K562 (cell line): Measurements from ENCODE around the gene HFE. TPM values are rescaled to one million over a fixed set of nuclear protein-coding genes. Genes with fewer than 3 reads are reported as not detected.

ENCODE experiments used
- EP400 ChIP-seq: fragments of 450-650 bp; IDR thresholded peaks from 2 replicates; pipeline ENCODE4 v1.6.1; 2017; ENCODE audit warnings: antibody characterized with exemption, mild to moderate bottlenecking, moderate library complexity
- ILK ChIP-seq: fragments of 450-650 bp; IDR thresholded peaks from 2 replicates; pipeline ENCODE4 v1.6.1; 2016; ENCODE audit warnings: missing genetic modification characterization, low read depth, mild to moderate bottlenecking, missing compliant biosample characterization, moderate library complexity, borderline replicate concordance
- PCBP1 ChIP-seq: fragments of 200-400 bp; formaldehyde crosslinking; IDR thresholded peaks from 2 replicates; pipeline ENCODE4 v1.6.1; 2018; ENCODE audit warnings: mild to moderate bottlenecking, low read depth, low read length; ENCODE audit not compliant: poor library complexity, severe bottlenecking
- PPARD ChIP-seq: fragments of 250-450 bp; sonication (Bioruptor Pico); IDR thresholded peaks from 2 replicates; pipeline ENCODE4 v1.8.0; 2022; ENCODE audit warnings: inconsistent platforms, mild to moderate bottlenecking, moderate library complexity
- TCF15 ChIP-seq: fragments of 250-450 bp; sonication (Bioruptor Pico); IDR thresholded peaks from 2 replicates; pipeline ENCODE4 v1.8.0; 2022; ENCODE audit warnings: moderate library complexity, mild to moderate bottlenecking, inconsistent platforms
- ZNF184 ChIP-seq: sonication (generic); formaldehyde crosslinking; IDR thresholded peaks from 2 replicates; pipeline ENCODE4 v1.5.0; 2020; ENCODE audit warnings: missing genetic modification reagents
- ZNF224 ChIP-seq: sonication (generic); formaldehyde crosslinking; IDR thresholded peaks from 2 replicates; pipeline ENCODE4 v1.8.0; 2022; ENCODE audit warnings: mild to moderate bottlenecking, missing genetic modification reagents
- ZNF584 ChIP-seq: fragments of 200-800 bp; sonication (Bioruptor generic); IDR thresholded peaks from 2 replicates; pipeline ENCODE4 v1.6.1; 2016; ENCODE audit warnings: low read depth, mild to moderate bottlenecking, missing genetic modification characterization, missing compliant biosample characterization
- ZNF785 ChIP-seq: fragments of 250-450 bp; sonication (Bioruptor Pico); IDR thresholded peaks from 2 replicates; pipeline ENCODE4 v1.4.0; 2020; ENCODE audit warnings: mild to moderate bottlenecking
- polyA plus RNA-seq, 8 experiments: library from polyadenylated mRNA; depleted of rRNA in 4 of 8; stranded (reverse) in 5 of 8; unstranded in 3 of 8; fragments of >200 nt; fragmentation: Nextera tagmentation in 2 of 8; fragmentation: Illumina TruSeq in 1 of 8; extraction: Ambion mirVana in 2 of 8; extraction: Trizol in 1 of 8; gene quantifications; 2 replicates each; pipeline versions ENCODE4 v1.2.1 to v1.2.3, GENCODE V29; 2011 to 2014; ENCODE audit warnings: inconsistent platforms in 1 of 8, missing spikeins in 1 of 8
- total RNA-seq, 7 experiments: library from RNA; depleted of rRNA in 6 of 7; stranded (reverse); fragments of >200 nt in 6 of 7; fragmentation: Illumina TruSeq in 2 of 7; extraction: Trizol in 2 of 7; gene quantifications; 2 replicates each; pipeline versions ENCODE4 v1.2.1 to v1.2.3, GENCODE V29; 2011 to 2021; ENCODE audit warnings: low replicate concordance in 1 of 7
- TF ChIP-seq, protein P1 (sequence below): fragments of 200-600 bp; sonication (generic); IDR thresholded peaks from one replicate; pipeline ENCODE4 v1.6.1; 2012; ENCODE audit warnings: mild to moderate bottlenecking, low read depth, low read length, inconsistent platforms
- TF ChIP-seq, protein P2 (sequence below): sonication (generic); formaldehyde crosslinking; IDR thresholded peaks from 2 replicates; pipeline ENCODE4 v1.8.0; 2022; ENCODE audit warnings: missing genetic modification reagents, mild to moderate bottlenecking, moderate library complexity, borderline replicate concordance
- TF ChIP-seq, protein P3 (sequence below), 2 experiments: IDR thresholded peaks; 2 replicates each; pipeline ENCODE4 v1.6.1; 2011; ENCODE audit warnings: borderline replicate concordance in 1 of 2, control low read depth in 1 of 2, low read depth in 1 of 2, low read length in 1 of 2, mild to moderate bottlenecking in 1 of 2, mixed read lengths in 1 of 2, moderate library complexity in 1 of 2; ENCODE audit not compliant: insufficient read depth in 1 of 2, insufficient read length in 1 of 2, poor library complexity in 1 of 2, severe bottlenecking in 1 of 2; ENCODE audit errors: extremely low read depth in 1 of 2

The HFE gene
- total and polyA plus RNA-seq, 9 of the 15 experiments (the other 6 are each of a cell fraction or from before 2014, with no cell fraction given) = 0.14 to 1.2 (median 0.76) TPM

DNA sequence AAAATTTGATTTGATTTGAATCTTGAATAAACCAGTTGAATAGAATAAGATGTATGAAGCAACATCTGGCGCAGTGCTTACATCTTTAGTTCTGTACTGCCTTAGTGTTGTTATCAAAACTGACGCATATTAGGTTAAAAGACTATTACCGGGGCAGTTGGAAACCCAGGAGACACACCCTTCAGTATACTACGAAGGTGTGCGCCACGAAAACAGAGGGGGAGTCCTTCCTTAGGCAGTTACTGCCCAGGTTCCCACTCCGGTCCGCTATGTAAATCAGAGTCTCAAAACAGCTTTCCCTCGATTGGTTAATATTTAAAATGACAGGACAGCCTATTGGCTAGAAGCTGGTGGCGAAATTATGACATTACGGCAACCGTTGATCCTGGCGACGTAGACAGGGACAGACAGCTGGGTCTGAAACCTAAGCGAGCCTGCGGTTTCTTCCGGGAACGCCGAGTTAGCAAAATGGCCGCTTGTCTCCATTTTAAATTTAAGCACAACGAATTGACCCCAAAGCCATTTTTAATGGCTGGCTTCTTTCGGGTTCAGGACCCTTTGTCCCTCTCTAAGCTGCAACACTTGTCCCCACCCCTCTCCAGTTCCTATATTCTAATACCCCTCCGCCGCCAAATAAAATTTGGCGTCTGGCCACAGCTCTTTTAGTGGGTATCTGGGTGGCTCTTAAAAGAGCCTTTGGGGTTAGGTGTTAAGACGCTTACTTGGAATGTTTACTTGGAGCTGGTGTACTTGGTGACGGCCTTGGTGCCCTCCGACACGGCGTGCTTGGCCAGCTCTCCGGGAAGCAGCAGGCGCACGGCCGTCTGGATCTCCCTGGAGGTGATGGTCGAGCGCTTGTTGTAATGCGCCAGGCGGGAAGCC lies 35.8 kb downstream of the HFE start (continued):
- TF ChIP-seq, protein P1, sequence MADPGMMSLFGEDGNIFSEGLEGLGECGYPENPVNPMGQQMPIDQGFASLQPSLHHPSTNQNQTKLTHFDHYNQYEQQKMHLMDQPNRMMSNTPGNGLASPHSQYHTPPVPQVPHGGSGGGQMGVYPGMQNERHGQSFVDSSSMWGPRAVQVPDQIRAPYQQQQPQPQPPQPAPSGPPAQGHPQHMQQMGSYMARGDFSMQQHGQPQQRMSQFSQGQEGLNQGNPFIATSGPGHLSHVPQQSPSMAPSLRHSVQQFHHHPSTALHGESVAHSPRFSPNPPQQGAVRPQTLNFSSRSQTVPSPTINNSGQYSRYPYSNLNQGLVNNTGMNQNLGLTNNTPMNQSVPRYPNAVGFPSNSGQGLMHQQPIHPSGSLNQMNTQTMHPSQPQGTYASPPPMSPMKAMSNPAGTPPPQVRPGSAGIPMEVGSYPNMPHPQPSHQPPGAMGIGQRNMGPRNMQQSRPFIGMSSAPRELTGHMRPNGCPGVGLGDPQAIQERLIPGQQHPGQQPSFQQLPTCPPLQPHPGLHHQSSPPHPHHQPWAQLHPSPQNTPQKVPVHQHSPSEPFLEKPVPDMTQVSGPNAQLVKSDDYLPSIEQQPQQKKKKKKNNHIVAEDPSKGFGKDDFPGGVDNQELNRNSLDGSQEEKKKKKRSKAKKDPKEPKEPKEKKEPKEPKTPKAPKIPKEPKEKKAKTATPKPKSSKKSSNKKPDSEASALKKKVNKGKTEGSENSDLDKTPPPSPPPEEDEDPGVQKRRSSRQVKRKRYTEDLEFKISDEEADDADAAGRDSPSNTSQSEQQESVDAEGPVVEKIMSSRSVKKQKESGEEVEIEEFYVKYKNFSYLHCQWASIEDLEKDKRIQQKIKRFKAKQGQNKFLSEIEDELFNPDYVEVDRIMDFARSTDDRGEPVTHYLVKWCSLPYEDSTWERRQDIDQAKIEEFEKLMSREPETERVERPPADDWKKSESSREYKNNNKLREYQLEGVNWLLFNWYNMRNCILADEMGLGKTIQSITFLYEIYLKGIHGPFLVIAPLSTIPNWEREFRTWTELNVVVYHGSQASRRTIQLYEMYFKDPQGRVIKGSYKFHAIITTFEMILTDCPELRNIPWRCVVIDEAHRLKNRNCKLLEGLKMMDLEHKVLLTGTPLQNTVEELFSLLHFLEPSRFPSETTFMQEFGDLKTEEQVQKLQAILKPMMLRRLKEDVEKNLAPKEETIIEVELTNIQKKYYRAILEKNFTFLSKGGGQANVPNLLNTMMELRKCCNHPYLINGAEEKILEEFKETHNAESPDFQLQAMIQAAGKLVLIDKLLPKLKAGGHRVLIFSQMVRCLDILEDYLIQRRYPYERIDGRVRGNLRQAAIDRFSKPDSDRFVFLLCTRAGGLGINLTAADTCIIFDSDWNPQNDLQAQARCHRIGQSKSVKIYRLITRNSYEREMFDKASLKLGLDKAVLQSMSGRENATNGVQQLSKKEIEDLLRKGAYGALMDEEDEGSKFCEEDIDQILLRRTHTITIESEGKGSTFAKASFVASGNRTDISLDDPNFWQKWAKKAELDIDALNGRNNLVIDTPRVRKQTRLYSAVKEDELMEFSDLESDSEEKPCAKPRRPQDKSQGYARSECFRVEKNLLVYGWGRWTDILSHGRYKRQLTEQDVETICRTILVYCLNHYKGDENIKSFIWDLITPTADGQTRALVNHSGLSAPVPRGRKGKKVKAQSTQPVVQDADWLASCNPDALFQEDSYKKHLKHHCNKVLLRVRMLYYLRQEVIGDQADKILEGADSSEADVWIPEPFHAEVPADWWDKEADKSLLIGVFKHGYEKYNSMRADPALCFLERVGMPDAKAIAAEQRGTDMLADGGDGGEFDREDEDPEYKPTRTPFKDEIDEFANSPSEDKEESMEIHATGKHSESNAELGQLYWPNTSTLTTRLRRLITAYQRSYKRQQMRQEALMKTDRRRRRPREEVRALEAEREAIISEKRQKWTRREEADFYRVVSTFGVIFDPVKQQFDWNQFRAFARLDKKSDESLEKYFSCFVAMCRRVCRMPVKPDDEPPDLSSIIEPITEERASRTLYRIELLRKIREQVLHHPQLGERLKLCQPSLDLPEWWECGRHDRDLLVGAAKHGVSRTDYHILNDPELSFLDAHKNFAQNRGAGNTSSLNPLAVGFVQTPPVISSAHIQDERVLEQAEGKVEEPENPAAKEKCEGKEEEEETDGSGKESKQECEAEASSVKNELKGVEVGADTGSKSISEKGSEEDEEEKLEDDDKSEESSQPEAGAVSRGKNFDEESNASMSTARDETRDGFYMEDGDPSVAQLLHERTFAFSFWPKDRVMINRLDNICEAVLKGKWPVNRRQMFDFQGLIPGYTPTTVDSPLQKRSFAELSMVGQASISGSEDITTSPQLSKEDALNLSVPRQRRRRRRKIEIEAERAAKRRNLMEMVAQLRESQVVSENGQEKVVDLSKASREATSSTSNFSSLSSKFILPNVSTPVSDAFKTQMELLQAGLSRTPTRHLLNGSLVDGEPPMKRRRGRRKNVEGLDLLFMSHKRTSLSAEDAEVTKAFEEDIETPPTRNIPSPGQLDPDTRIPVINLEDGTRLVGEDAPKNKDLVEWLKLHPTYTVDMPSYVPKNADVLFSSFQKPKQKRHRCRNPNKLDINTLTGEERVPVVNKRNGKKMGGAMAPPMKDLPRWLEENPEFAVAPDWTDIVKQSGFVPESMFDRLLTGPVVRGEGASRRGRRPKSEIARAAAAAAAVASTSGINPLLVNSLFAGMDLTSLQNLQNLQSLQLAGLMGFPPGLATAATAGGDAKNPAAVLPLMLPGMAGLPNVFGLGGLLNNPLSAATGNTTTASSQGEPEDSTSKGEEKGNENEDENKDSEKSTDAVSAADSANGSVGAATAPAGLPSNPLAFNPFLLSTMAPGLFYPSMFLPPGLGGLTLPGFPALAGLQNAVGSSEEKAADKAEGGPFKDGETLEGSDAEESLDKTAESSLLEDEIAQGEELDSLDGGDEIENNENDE = peak; percentile 41
- TF ChIP-seq PCBP1 (no peak), EP400 (peak; percentile 93), PPARD (CRISPR knock-in tag) (no peak), ZNF224 (CRISPR knock-in tag) (peak; percentile 86; the same call in 1 of the 2 replicates), ILK (tag) (no peak), ZNF785 (CRISPR knock-in tag) (no peak), ZNF184 (CRISPR knock-in tag) (no peak), ZNF584 (CRISPR knock-in tag) (no peak), TCF15 (no peak)
- TF ChIP-seq, protein P2, sequence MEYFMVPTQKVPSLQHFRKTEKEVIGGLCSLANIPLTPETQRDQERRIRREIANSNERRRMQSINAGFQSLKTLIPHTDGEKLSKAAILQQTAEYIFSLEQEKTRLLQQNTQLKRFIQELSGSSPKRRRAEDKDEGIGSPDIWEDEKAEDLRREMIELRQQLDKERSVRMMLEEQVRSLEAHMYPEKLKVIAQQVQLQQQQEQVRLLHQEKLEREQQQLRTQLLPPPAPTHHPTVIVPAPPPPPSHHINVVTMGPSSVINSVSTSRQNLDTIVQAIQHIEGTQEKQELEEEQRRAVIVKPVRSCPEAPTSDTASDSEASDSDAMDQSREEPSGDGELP = peak; percentile 96
- TF ChIP-seq, protein P3, sequence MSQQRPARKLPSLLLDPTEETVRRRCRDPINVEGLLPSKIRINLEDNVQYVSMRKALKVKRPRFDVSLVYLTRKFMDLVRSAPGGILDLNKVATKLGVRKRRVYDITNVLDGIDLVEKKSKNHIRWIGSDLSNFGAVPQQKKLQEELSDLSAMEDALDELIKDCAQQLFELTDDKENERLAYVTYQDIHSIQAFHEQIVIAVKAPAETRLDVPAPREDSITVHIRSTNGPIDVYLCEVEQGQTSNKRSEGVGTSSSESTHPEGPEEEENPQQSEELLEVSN (IDR thresholded peaks at IDR 0.05; ENCODE audit: borderline replicate concordance in 1 of 2, extremely low read depth in 1 of 2, insufficient read depth in 1 of 2, insufficient read length in 1 of 2, low read depth in 1 of 2, low read length in 1 of 2, poor library complexity in 1 of 2, severe bottlenecking in 1 of 2) = peak in 1 of 2 experiments; percentile 12
